Smooth muscle cell (in vitro differentiated cells): ENCODE data around the gene FBXL19. TPM values are rescaled to one million over a fixed set of nuclear protein-coding genes. Genes with fewer than 3 reads are reported as not detected.
A peak's percentile ranks its signal among the peaks of the same experiment; 100 is the strongest.

Experiments used
- DNase-seq: peaks from one replicate; lab custom pipeline; 2025; ENCODE audit not compliant: unreplicated experiment; lab: John Stamatoyannopoulos, UW
- H2AFZ ChIP-seq: fragments of 200-600 bp; sonication (generic); 2 replicates; pipeline ENCODE4 v1.6.0; 2016; ENCODE audit warnings: antibody characterized with exemption, low read depth, mild to moderate bottlenecking
- H3F3A ChIP-seq: fragments of 200-600 bp; sonication (generic); 2 replicates; pipeline ENCODE4 v1.6.0; 2017; ENCODE audit warnings: antibody characterized with exemption, low read depth
- H3K27ac ChIP-seq: fragments of 200-600 bp; sonication (generic); 2 replicates; pipeline ENCODE4 v1.5.1; 2016; ENCODE audit warnings: low read depth, mild to moderate bottlenecking
- H3K27me3 ChIP-seq: fragments of 200-600 bp; sonication (generic); 2 replicates; pipeline ENCODE4 v1.6.1; 2016; ENCODE audit warnings: low read depth, mild to moderate bottlenecking
- H3K36me3 ChIP-seq: fragments of 200-600 bp; sonication (generic); 2 replicates; pipeline ENCODE4 v1.5.1; 2016; ENCODE audit warnings: low read depth
- H3K4me1 ChIP-seq: fragments of 200-600 bp; sonication (generic); 2 replicates; pipeline ENCODE4 v1.5.1; 2016; ENCODE audit warnings: low read depth
- H3K4me2 ChIP-seq: fragments of 200-600 bp; sonication (generic); 2 replicates; pipeline ENCODE4 v1.6.0; 2016; ENCODE audit warnings: mild to moderate bottlenecking
- H3K4me3 ChIP-seq: fragments of 200-600 bp; sonication (generic); 2 replicates; pipeline ENCODE4 v1.5.1; 2016; ENCODE audit warnings: mild to moderate bottlenecking
- H3K79me2 ChIP-seq: fragments of 200-600 bp; sonication (generic); 2 replicates; pipeline ENCODE4 v1.6.0; 2016; ENCODE audit warnings: low read depth, mild to moderate bottlenecking
- H3K9ac ChIP-seq: fragments of 200-600 bp; sonication (generic); 2 replicates; pipeline ENCODE4 v1.6.0; 2016; ENCODE audit warnings: low read depth
- H3K9me3 ChIP-seq: fragments of 200-600 bp; sonication (generic); replicated peaks from 2 replicates; pipeline ENCODE4 v1.5.1; 2016; ENCODE audit warnings: low read depth
- H4K20me1 ChIP-seq: fragments of 200-600 bp; sonication (generic); 2 replicates; pipeline ENCODE4 v1.6.0; 2016; ENCODE audit warnings: low read depth
- CTCF ChIP-seq: fragments of 200-600 bp; sonication (generic); IDR thresholded peaks from 2 replicates; pipeline ENCODE4 v1.5.1; 2017; ENCODE audit warnings: borderline replicate concordance, mild to moderate bottlenecking, antibody characterized with exemption; ENCODE audit not compliant: insufficient read depth, poor library complexity, severe bottlenecking
- WGBS: methylation state at CpG from one replicate; pipeline ENCODE4 v1.1.7; 2016; ENCODE audit warnings: low lambda C conversion rate; 5-methylcytosine and 5-hydroxymethylcytosine counted together
- polyA plus RNA-seq: library from polyadenylated mRNA; unstranded; fragments of >200 nt; fragmentation: Nextera tagmentation; extraction: Ambion mirVana; gene quantifications from 2 replicates; pipeline ENCODE4 v1.2.1, GENCODE V29; 2016
- total RNA-seq: library from RNA; depleted of rRNA; stranded (reverse); fragments of >200 nt; gene quantifications from 2 replicates; pipeline ENCODE4 v1.2.3, GENCODE V29; 2014

FBXL19 gene
- total and polyA plus RNA-seq, 2 experiments from 2014 or later = 1.3 to 4.5 TPM

GRCh38 chr16:30922960-30923535 lies 324 bp upstream of the FBXL19 start:
- peak overlapping the region; percentile 93 for H3K9ac ChIP-seq
- peaks cover 10% of the 10 kb centered on the region for H3K4me1 ChIP-seq
- peak overlapping the region; percentile 93 for H2AFZ ChIP-seq
- no peak for TF ChIP-seq CTCF
- peaks cover 3% of the 10 kb centered on the region for H3K79me2 ChIP-seq
- H3K4me3 ChIP-seq = peak overlapping the region; percentile 89
- no peaks in the 10 kb centered on the region for H3F3A ChIP-seq
- under 1% methylated on average over 32 of the region's 33 CpGs for WGBS
- peak overlapping the region; percentile 93 for H3K4me2 ChIP-seq
- H3K27me3 ChIP-seq = no peaks in the 10 kb centered on the region
- H4K20me1 ChIP-seq = peaks cover 12% of the 10 kb centered on the region
- no peaks in the 10 kb centered on the region for H3K9me3 ChIP-seq
- DNase-seq = peak; percentile 94
- H3K36me3 ChIP-seq = no peaks in the 10 kb centered on the region
- peak overlapping the region; percentile 94 for H3K27ac ChIP-seq

DNA sequence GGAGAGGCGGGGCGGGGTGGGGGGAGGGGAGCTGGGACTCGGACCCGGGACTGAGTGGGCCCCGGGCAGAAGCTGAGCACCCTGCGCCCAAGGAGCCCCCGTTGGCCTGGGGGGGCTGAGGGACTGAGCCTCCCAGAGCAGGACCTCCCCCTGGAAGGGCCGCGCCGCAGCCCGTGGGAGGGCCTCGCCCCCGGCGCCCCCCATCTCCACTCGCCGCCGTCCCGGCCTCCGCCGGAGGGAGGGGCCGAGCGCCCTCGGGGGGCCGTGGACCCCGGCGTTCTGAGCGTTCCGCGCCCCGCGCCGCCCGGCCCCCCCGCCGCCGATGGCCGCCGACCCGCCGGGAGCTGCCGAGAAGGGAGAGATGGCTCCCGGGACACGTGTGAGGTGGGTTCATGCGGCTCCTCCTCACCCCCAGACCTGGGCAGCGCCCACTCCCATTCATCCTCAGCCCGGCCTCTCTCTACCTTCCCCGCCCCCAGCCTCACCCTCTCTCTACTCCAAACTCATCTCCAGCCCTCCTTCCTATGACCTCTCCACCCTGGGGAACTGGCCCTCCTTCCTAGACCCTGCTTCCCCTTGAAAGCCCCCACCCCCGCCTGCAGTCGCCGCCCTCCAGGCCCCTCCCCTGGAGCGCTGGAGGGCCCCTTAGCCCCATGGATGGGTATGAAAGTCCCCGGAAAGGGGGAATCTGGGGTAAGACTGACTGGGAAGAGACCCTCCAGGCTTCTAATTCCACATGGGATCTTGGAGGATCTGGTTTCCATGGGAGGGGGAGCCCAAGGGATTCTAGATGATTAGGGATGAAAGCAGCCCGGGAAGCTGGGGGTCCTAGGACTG lies 922 bp downstream of the FBXL19 start:
- peak overlapping the region; percentile 62 for H3K9ac ChIP-seq
- no peaks in the 10 kb centered on the region for H3K36me3 ChIP-seq
- no peak for TF ChIP-seq CTCF
- no peaks in the 10 kb centered on the region for H3K27me3 ChIP-seq
- H3K4me1 ChIP-seq = peaks cover 10% of the 10 kb centered on the region
- H3F3A ChIP-seq = no peaks in the 10 kb centered on the region
- H3K4me3 ChIP-seq = peak overlapping the region; percentile 89
- 11% methylated on average over 8 of the region's 53 CpGs for WGBS
- peaks cover 3% of the 10 kb centered on the region for H3K79me2 ChIP-seq
- peaks cover 12% of the 10 kb centered on the region for H4K20me1 ChIP-seq
- peak overlapping the region; percentile 93 for H3K4me2 ChIP-seq
- no peak for DNase-seq
- H3K9me3 ChIP-seq = no peaks in the 10 kb centered on the region
- H2AFZ ChIP-seq = no peak overlapping the region
- peak overlapping the region; percentile 31 for H3K27ac ChIP-seq

- H3K36me3 ChIP-seq = no peaks in the 10 kb centered on the region
- peaks cover 12% of the 10 kb centered on the region for H4K20me1 ChIP-seq
- no peaks in the 10 kb centered on the region for H3K27me3 ChIP-seq
- DNase-seq = no peak
- no peak overlapping the region for H2AFZ ChIP-seq
- no peaks in the 10 kb centered on the region for H3F3A ChIP-seq
- peak overlapping the region; percentile 93 for H3K4me2 ChIP-seq
- H3K4me3 ChIP-seq = peak overlapping the region; percentile 89
- peak overlapping the region; percentile 62 for H3K9ac ChIP-seq
- TF ChIP-seq CTCF = no peak
- peak overlapping the region; percentile 31 for H3K27ac ChIP-seq
- H3K9me3 ChIP-seq = no peaks in the 10 kb centered on the region
- H3K79me2 ChIP-seq = peaks cover 3% of the 10 kb centered on the region
- peaks cover 10% of the 10 kb centered on the region for H3K4me1 ChIP-seq
- WGBS = 77% methylated on average over 11 of the region's 11 CpGs
Measured at GRCh38 chr16:30924913-30925631, 1.7 kb downstream of the FBXL19 start.
